ENCODE results near the gene GLB1L3. TPM values are rescaled to one million over a fixed set of nuclear protein-coding genes. Genes with fewer than 3 reads are reported as not detected.
"Not testable (repeated sequence)": the region's sequence is repeated elsewhere in the genome, so short reads cannot be mapped to it uniquely, and the experiment has no call there.

Gene GLB1L3
- total RNA-seq, 1 donor from 2014 or later, result not detected

DNA sequence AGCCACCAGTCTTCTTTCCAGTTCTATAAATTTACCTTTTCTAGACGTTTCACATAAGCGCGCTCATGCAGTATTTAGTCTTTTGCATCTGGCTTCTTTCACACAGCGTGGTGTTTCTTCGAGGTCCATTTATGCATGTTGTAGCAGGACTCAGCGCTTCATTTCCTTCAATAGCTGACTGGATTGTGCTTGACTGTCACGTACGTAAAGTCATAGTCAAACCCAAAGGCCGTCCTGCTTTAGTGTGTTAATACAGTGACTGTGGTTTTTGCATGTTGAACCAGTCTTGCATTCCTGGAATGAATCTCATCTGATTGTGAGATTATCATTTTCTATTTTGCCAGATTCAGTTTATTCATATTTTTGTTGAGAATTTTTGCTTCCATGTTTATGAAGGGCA is 18.5 kb downstream of the GLB1L3 start:
- DNase-seq (ENCODE audit: low read depth), result no peak

DNA sequence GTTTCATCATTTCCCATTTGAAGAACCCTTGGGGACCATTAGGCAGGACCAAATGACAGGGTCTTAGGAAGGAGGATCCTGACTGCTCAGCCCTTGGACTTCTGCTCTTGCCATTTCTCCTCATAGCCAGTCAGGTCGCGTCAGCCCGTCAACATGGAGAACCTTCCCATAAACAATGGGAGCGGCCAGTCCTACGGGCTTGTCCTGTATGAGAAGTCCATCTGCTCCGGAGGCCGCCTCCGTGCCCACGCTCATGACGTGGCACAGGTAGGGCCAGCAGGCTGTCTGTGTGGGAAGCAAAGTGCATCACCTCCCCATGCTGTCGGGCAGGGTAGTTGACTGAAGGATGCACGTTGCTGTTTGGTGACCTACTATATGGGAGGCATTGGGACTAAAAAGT is 36.0 kb downstream of the GLB1L3 start:
- no peak for DNase-seq (ENCODE audit: low read depth)

GRCh38 chr11:134312807-134313206 is 36.6 kb downstream of the GLB1L3 start:
- DNase-seq (ENCODE audit: low read depth), result no peak

DNA sequence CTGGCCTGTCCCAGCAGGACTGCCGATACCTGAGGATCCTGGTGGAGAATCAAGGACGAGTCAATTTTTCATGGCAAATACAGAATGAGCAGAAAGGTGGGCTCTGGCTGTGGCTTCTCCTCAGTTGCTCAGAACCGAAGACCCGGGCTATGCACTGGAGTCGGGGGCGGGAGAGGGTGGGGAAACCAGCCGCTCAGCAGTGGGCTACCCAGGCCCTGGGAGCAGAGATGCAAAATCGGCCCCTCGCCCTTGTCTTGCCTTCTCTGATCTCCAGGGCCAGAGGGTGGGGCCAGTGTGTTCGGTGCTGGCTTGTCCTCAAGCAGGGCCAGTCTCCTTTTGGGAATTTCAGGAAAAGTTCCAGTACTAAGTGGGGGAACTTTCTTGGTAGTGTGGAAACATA is 37.2 kb downstream of the GLB1L3 start:
- no peak for DNase-seq (ENCODE audit: low read depth)

GRCh38 chr11:134313821-134314607 is 37.8 kb downstream of the GLB1L3 start:
- no peak for DNase-seq (ENCODE audit: low read depth)

GRCh38 chr11:134317103-134317502 is 40.9 kb downstream of the GLB1L3 start:
- no peak for DNase-seq (ENCODE audit: low read depth)

DNA sequence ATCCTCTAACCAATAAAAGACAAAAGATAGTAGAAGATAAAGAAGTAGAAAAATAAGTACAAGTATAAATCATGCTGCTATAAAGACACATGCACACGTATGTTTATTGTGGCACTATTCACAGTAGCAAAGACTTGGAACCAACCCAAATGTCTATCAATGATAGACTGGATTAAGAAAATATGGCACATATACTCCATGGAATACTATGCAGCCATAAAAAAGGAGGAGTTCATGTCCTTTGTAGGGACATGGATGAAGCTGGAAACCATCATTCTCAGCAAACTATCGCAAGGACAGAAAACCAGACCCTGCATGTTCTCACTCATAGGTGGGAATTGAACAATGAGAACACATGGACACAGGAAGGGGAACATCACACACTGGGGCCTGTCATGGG is 45.2 kb downstream of the GLB1L3 start:
- not testable (repeated sequence) for DNase-seq (ENCODE audit: low read depth)

DNA sequence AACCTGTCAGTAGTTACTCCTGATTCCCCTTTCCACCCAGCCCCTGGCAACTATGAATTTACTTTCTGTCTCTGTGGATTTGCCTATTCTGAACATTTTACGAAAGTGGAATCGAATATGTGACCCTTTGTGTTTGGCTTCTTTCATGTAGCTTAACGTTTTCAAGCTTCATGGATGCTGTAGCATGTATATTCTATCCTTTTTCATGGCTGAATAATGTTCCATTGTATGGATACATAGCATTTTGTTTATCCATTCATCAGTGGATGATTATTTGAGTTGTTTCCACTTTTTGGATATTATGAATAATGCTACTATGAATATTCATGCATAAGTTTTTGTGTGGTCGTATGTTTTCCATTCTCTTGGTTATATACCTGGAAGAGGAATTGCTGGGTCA is 46.4 kb downstream of the GLB1L3 start:
- no peak for DNase-seq (ENCODE audit: low read depth)

DNA sequence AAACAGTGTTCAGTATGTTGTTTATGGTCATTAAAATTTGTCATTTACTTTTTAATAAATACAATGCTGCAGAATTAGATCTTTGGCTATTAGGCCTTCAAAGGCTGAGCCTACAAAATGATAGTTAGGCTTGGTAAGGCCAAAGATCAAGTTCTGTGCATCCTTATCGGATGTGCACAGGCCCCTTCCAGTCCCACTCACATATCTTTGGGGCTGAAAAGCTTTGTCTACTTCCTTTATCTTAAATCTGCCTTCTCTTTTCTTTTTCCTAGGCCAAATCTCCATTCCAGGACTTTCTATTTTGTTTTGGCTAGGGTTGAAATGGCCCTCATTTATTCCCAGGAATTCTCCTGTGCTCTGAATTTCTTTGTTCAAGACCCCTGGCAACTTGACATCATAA is 52.3 kb downstream of the GLB1L3 start:
- DNase-seq (ENCODE audit: low read depth), result no peak

DNA sequence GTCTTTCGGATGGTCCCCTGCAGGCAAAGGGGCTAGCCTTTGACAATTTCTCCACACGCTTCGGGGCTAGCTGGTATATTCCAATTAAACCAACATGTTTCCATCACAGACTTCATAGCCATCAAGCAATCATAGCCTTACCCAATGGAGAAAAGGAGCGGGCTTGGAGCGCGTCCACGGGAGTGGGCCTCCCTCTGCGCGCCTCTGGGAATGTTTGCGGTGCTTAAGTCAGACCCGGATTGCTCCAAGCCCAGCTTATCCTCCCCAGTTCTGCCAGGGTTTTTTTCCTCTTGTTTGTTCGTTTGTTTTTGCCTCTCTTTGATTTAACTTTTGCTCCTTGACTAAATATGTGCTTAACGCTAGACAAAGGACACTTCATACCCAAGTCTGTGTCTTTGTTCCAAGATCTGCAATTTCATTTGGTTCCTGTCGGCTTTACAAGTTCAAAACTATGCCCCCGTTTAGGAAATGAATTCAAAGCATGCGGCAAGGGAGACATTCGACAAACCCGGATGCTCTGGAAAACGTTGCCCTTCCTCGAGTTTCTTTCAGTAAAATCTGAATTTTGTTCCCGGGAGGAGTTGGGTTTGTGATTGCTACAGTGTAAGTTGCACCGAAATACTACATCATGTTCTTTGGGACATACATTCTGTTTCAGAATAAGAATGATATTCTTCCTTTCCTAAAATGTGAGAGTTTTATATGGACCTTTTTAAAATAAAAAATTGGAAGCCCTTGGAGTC is 54.6 kb downstream of the GLB1L3 start:
- no peak for DNase-seq (ENCODE audit: low read depth)

DNA sequence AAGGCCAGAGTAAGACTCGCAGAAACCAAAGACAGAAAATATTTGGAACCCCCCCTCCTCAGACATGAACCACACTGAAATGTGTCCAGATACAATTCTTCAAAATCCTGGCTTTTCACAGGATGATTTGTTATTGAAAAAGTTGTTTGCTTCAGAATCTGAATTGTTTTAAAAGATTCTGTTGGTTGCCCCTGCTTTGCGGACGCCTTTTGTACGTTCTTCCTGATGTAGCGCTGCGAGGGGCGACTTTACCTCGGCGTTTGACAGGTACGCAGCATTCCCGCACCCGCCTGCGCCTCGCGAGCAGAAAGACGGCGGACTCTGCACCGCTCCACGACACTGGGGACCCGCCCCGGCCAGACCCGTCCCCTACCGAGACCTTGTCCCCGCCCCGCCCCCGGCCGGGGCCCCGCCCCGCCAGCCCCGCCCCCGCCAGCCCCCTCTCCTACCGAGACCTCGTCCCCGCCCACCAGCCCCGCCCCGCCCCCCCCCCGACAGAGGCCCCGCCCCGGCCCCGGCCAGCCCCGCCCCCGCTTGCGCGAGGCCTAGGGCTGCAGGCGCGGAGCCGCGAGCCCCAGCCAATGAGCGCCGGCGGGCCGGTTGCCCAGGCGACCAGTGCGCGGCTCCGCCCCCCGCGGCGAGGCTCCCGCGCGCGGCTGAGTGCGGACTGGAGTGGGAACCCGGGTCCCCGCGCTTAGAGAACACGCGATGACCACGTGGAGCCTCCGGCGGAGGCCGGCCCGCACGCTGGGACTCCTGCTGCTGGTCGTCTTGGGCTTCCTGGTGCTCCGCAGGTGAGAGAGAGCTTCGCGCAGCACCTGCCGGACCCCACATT is 55.4 kb downstream of the GLB1L3 start, which contains the start of gene GLB1L2:
TSS of gene GLB1L2 (plus strand) at position 635 of the 835 bp plus-strand sequence. CDS start at position 709, 74 bp downstream.
- DNase-seq (ENCODE audit: low read depth), result no peak

DNA sequence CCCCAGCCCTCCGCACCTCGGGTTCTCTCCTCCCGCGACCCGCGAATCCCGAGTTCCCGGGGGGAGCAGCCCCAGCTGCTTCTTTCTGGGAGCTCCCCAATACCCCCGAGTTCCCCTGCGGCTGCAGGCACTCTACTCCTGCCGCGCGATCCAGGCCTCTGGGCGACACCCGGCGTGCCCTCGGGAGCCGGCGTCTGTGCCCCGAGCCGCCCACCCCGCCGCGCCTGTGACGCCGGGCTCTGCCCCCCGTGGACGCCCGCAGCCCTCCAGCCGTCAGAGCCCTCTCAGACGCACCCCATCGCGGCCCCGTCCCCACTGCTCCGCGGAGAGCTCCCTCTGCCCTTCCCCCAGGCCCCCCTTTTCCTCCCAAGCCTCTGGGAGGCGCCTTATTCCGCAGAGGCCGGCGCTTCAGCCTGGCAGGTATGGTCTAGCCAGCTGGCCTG is 56.0 kb downstream of the GLB1L3 start:
- DNase-seq (ENCODE audit: low read depth), result no peak

DNA sequence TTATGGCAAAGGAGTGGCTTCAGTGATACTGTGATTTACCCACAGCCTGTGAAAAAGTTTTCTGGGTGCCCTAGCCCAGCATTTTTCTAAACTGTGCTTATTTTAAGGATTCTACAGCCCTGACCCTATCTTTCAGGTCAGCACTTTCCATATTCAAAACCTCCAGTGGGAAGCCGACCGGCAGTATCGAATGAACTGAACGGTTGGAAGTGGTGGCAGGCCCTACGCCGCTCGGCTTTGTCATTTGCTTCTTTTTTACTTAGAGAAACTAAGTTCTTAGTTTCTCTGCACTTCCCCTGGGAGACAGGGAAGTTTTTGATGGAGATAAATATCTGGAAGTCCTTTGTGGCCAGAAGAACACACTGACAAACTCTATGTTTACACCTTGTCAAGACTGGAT is 56.6 kb downstream of the GLB1L3 start:
- DNase-seq (ENCODE audit: low read depth), result no peak

DNA sequence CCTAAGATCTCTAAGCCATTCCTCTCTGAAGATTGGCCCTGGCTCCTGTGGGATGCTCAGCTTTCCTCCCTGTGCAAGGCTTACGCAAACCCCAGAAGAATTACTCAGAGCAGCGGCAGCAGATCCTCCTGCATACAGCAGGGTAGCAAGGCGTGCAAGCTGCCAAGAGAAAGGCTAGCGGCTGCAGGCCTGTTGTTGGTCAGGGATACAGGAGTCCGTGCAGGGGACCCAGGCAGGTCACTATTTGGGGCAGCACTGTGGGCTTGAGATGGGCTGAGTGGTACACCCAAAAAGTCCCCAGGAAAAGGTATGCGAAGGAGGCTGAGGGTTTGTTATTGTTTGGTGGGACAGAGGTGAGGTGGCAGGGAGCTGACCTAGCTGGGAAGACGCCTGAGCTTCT is 57.1 kb downstream of the GLB1L3 start:
- DNase-seq (ENCODE audit: low read depth), result no peak

DNA sequence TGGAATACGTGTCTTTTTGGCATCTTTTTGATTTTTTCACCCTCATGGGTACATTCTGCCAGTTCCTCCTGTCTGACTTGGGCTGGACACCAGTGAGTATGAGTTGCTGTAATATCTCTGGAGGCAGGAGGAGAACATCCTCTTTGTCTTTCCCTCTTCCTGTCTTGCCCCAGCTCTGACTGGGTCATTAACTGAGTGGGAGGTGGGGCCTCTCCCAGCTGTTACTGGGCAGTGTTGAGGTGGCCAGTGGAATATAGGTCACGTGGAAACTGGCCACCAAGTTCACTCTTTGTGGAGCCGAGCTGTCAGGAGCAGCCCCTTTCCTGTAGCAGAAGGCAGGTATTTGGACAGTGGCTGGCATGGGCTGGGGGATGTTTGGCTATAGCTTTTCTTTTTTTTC is 57.8 kb downstream of the GLB1L3 start:
- no peak for DNase-seq (ENCODE audit: low read depth)

DNA sequence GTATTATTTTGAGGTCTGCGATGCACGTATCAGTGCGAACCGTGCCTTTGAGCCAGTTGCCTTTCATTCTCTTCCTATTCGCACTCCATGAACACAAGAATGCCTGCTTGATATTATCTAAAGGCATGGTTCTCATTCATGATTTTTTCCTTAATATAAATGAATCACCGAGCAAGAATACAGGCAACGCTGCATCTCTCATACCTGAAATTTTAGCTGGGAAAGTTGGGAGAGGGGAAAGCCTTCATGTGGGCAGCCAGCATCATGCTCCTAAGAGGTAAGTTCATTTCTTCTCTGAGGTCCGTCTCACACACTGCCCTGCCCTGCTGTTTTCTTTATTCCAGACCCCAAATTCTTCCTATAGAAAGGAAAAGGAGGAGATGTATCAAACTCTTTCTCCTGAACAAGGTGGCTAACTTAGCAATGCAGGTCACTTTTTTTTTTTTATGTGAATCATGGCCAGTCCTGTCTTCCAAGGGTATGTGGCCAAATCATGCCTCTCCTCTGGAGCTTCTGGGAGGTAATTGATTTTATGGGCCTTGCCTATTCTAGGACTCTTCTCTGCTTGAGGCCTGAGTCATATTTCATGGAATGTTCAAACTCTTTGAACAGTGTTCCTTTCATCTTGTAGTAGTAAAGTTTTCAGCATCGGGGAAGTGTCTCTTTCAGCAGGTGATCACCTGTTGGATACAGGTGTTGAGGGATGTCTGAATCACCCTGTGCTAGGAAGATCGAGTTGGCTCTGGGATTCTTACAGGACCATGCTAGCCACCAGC is 58.8 kb downstream of the GLB1L3 start:
- no peak for DNase-seq (ENCODE audit: low read depth)

DNA sequence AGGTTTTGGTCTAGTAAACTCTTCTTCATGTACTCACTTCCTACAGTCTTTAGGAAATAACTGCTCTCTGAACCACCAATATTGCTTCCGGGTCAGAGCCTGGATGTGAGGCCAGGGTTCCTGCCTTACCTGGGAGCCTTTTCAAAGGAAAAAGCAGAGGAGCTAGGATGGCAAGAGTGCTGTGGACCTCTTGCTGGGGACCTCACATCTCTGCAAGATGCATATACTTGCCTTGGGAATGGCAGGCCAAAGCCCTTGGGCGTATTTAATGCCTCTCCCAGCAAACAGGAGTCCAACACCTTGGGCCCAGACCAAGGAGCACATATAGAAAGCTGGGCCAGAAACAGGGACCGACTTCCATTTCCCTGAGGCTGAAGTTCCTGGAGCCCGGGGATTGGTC is 60.9 kb downstream of the GLB1L3 start:
- DNase-seq (ENCODE audit: low read depth), result no peak

DNA sequence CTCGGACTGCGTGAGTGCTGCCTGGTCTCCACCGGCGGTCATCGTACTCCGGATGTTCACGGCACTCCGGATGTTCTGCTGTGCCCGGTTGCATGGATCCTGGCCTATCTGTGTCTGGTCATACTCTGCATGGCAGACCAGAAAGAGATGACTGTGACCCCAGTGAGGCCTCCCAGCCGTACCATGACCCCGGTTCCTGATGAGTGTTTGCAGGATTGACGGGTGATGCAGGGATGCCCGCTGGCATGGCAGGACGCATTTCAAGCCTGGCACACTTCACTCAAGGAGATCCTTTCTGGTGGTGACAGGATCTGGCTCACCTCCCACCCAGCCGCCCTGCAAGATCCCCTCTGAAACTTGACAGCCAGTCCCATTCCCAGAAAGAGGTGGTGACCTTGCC is 61.9 kb downstream of the GLB1L3 start:
- no peak for DNase-seq (ENCODE audit: low read depth)

DNA sequence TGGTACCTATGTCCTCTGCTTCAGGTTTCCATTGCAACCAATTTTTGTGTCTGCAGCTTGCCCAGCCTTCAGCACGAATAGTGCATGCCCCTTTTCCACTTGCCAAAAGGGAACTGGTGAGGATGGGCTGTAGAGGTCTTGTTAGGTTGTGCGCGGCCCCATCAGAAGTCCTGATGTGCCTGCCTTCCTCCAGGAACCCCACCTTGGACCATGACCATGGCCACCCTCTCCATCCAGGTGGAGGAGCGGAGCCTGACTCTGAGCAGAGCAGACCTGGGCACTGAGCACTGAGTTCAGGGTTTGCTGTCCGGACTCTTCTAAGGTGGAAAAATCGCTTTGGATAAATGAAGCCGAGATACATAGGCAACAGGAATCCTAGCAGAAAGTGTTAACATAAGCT is 62.5 kb downstream of the GLB1L3 start:
- no peak for DNase-seq (ENCODE audit: low read depth)

DNA sequence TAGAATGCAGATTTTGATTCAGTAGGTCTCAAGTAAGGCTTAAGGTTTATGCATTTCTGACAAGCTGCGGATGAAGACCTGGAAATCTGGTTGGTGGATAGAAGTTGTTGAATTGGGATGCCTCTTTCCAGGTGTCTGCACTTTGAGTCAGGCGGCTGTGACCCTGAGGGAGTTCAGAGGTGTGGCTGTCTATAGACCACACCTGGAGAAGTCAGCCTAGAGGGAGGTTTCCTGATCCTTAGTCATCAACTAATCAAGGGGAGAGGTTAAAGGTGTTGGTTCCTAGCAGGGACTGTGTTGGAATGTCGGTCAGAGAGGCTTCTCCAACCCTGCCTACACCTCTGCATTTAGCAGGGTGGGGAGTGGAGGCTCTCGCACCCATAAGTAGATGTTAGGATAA is 63.6 kb downstream of the GLB1L3 start:
- DNase-seq (ENCODE audit: low read depth), result no peak
